T-cell (primary cell): ENCODE results near the gene CHRNA1. TPM values are rescaled to one million over a fixed set of nuclear protein-coding genes. Genes with fewer than 3 reads are reported as not detected.

ENCODE experiments used
- ATAC-seq, 4 experiments: fragments of 200-7000 bp in 3 of 4; fragments of 150-1000 bp in 1 of 4; cut with Tn5 transposase; replicated peaks in 1 of 4; 1 replicate in 3 of 4; 2 replicates in 1 of 4; pipeline ENCODE4 v1.10.0; 2021; ENCODE audit warnings: moderate library complexity in 3 of 4, mild to moderate bottlenecking in 2 of 4, moderate number of reproducible peaks in 1 of 4
- CTCF ChIA-PET, 2 donors: fragments of 300-600 bp; sonication (Branson Sonifier 250); formaldehyde crosslinking; loops; one replicate each; lab custom pipeline; 2022; ENCODE audit warnings: antibody characterized with exemption in 2 of 2; lab: Charles Lee
- POLR2A ChIA-PET, 2 donors: fragments of 300-600 bp; sonication (Branson Sonifier 250); formaldehyde crosslinking; loops; one replicate each; lab custom pipeline; 2022; ENCODE audit warnings: antibody characterized with exemption in 2 of 2; lab: Charles Lee
- DNase-seq, 35 experiments: peaks; one replicate each; pipeline versions ENCODE4 v3.0.0 to v3.0.0-alpha.2; 2013 to 2023
- H3K27ac ChIP-seq: one replicate; pipeline ENCODE4 v1.5.1; 2013; ENCODE audit warnings: low read length
- H3K27me3 ChIP-seq, 2 experiments: replicated peaks in 1 of 2; 1 replicate in 1 of 2; 2 replicates in 1 of 2; pipeline versions ENCODE4 v1.6.1 to v1.7.0; 2013; ENCODE audit warnings: low read length in 1 of 2, mixed read lengths in 1 of 2; ENCODE audit not compliant: control insufficient read depth in 2 of 2, insufficient read depth in 2 of 2; ENCODE audit errors: extremely low read depth in 1 of 2
- H3K36me3 ChIP-seq, 2 donors: 1 replicate in 1 of 2; 2 replicates in 1 of 2; pipeline versions ENCODE4 v1.6.1 to v1.7.0; 2013; ENCODE audit warnings: low read length in 1 of 2; ENCODE audit not compliant: control insufficient read depth in 2 of 2, insufficient read depth in 1 of 2; ENCODE audit errors: extremely low read depth in 1 of 2
- H3K4me1 ChIP-seq, 2 experiments: 1 replicate in 1 of 2; 2 replicates in 1 of 2; pipeline versions ENCODE4 v1.6.1 to v1.7.0; 2013; ENCODE audit warnings: low read length in 2 of 2, mixed read lengths in 1 of 2; ENCODE audit not compliant: insufficient read depth in 2 of 2, control insufficient read depth in 1 of 2; ENCODE audit errors: extremely low read depth in 1 of 2
- H3K4me3 ChIP-seq, 2 donors: 1 replicate in 1 of 2; 2 replicates in 1 of 2; pipeline versions ENCODE4 v1.5.1 to v1.7.0; 2013; ENCODE audit warnings: mild to moderate bottlenecking in 2 of 2, low read length in 1 of 2, moderate library complexity in 1 of 2; ENCODE audit not compliant: control insufficient read depth in 1 of 2; ENCODE audit errors: extremely low read depth in 1 of 2
- H3K9me3 ChIP-seq: 2 replicates; pipeline ENCODE4 v1.7.0; 2013
- H3K27ac Mint-ChIP-seq, 2 donors: one replicate each; pipeline ENCODE4 v1.8.0; 2020 to 2021; ENCODE audit warnings: mild to moderate bottlenecking in 2 of 2, mixed read lengths in 2 of 2
- H3K27me3 Mint-ChIP-seq, 2 donors: one replicate each; pipeline ENCODE4 v1.8.0; 2021 to 2022; ENCODE audit warnings: mixed read lengths in 2 of 2
- H3K36me3 Mint-ChIP-seq: one replicate; pipeline ENCODE4 v1.8.0; 2021; ENCODE audit warnings: mixed read lengths
- H3K4me1 Mint-ChIP-seq, 3 donors: one replicate each; pipeline ENCODE4 v1.8.0; 2020 to 2022; ENCODE audit warnings: mixed read lengths in 3 of 3, mild to moderate bottlenecking in 1 of 3
- H3K4me3 Mint-ChIP-seq, 3 donors: one replicate each; pipeline ENCODE4 v1.8.0; 2020 to 2022; ENCODE audit warnings: mild to moderate bottlenecking in 3 of 3, mixed read lengths in 3 of 3, moderate library complexity in 3 of 3
- H3K9me3 Mint-ChIP-seq, 3 donors: one replicate each; pipeline ENCODE4 v1.8.0; 2020 to 2022; ENCODE audit warnings: mixed read lengths in 3 of 3
- WGBS: methylation state at CpG from one replicate; pipeline ENCODE4 v1.1.5; 2013; ENCODE audit warnings: missing lambda C conversion rate; ENCODE audit not compliant: insufficient coverage; 5-methylcytosine and 5-hydroxymethylcytosine counted together
- total RNA-seq, 35 experiments: library from RNA in 6 of 35; stranded (reverse) in 6 of 35; fragments of 120-200 nt in 1 of 35; gene quantifications; one replicate each; pipeline versions ENCODE4 v1.2.1 to v1.2.4 and lab custom pipeline; 2013 to 2026

The CHRNA1 gene
- total RNA-seq, 5 donors from 2014 or later (not counting 1 experiment from before 2014, with no cell fraction given): 0.23 TPM; not detected in 4

DNA sequence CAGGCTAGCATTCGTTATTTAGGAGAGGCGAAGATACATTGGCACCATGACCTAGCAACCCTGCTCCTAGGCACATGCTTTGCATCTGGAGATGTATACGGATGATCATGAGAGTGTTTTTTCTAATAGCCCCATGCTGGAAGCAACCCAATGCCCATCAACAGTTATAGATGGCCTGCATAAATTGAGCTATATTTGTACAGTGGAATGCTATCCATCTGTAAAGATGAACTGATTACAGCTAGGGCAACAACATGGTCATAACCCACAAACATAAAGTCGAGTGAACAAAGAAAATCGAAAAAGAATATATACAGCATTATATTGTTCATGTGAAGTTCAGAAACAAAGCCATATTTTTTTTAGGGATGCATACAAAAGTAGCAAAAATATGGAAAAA, 20.6 kb upstream of the CHRNA1 start:
- H3K36me3 ChIP-seq: no peaks in the 10 kb centered on the region
- no peak overlapping the region for H3K27ac ChIP-seq
- Mint-ChIP-seq H3K36me3 (no peaks in the 10 kb centered on the region), H3K27ac (no peak overlapping the region), H3K27me3 (no peaks in the 10 kb centered on the region), H3K4me3 (no peak overlapping the region), H3K4me1 (peaks cover 20 to 34% (median 26%) of the 10 kb centered on the region in 3 donors), H3K9me3 (no peaks in the 10 kb centered on the region)
- H3K9me3 ChIP-seq: no peaks in the 10 kb centered on the region
- H3K4me3 ChIP-seq: no peak overlapping the region
- H3K4me1 ChIP-seq: peaks cover 7 to 18% of the 10 kb centered on the region in 2 experiments
- ChIA-PET POLR2A (interaction anchor here (0.5 to 0.7 kb wide), 2 partner anchors 11 to 15 kb away, joined by 4 to 5 read pairs; no protein-coding TSS in a partner anchor), CTCF (interaction anchor here in 1 of 2 donors (0.6 to 1.0 kb wide), 2 partner anchors 10 to 90 kb away, joined by 3 read pairs; no protein-coding TSS in a partner anchor)
- 100% methylated on average over 1 of the region's 5 CpGs for WGBS
- DNase-seq (no peak), ATAC-seq (no peak)
- no peaks in the 10 kb centered on the region for H3K27me3 ChIP-seq

DNA sequence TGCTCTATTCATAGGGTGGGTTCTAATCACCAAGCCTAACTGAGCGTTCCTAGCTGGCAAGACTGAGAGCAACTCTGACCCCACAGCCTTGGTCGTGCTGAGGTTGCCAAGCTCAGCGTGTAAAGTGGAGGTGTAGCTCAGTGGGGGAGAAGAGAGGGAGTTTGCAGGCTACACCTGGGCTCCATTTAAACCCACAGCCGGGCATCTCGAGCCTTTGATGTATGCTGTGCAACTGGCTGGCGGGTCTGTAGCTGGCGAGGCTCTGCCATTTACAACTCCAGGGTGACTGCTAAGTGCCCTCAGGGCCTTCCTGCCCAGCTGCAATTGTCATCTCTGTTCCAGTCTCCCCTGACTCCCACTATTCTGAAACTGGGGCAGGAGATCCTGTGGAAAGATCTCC, 20.0 kb upstream of the CHRNA1 start:
- H3K4me3 ChIP-seq: no peak overlapping the region
- whole genome bisulfite sequencing: 71% methylated on average over 3 of the region's 7 CpGs
- H3K27me3 Mint-ChIP-seq: no peaks in the 10 kb centered on the region
- H3K36me3 ChIP-seq: no peaks in the 10 kb centered on the region
- no peaks in the 10 kb centered on the region for H3K9me3 ChIP-seq
- peaks cover 24 to 40% (median 32%) of the 10 kb centered on the region in 3 donors for H3K4me1 Mint-ChIP-seq
- no peaks in the 10 kb centered on the region for H3K27me3 ChIP-seq
- ATAC-seq (no peak), DNase-seq (no peak)
- ChIA-PET POLR2A (interaction anchor here in 1 of 2 donors (0.5 to 0.7 kb wide), 2 partner anchors 9 to 10 kb away, joined by 3 to 4 read pairs; no protein-coding TSS in a partner anchor), CTCF (no interaction called here)
- H3K27ac Mint-ChIP-seq: no peak overlapping the region
- H3K4me1 ChIP-seq: peaks cover 12 to 24% of the 10 kb centered on the region in 2 experiments
- H3K4me3 Mint-ChIP-seq: no peak overlapping the region
- no peaks in the 10 kb centered on the region for H3K9me3 Mint-ChIP-seq
- no peak overlapping the region for H3K27ac ChIP-seq
- H3K36me3 Mint-ChIP-seq: no peaks in the 10 kb centered on the region

DNA sequence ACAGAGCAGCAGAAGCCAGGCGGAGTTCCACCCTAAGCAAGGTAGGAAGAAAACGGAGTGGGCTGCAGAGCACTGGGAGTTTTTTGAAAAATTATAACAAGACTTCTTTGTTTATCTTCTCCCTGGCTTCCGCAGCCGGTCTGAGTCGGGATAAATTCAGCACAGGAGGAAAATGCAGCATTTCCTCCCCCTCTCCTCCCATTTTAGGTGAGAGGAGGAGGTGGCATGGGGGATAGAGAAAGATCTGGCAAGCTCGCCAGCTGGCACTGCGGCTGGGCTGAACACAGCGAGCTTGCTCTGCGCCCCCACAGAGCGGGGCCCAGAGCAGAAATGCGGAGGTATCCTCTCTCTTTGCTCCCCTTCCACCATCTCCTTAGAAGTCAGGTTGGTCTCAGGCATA, 17.7 kb upstream of the CHRNA1 start:
- Histone ChIP-seq H3K36me3 (no peaks in the 10 kb centered on the region), H3K27me3 (no peaks in the 10 kb centered on the region), H3K9me3 (no peaks in the 10 kb centered on the region), H3K4me1 (peaks cover 27 to 36% of the 10 kb centered on the region in 2 experiments), H3K4me3 (no peak overlapping the region), H3K27ac (no peak overlapping the region)
- Mint-ChIP-seq H3K36me3 (no peaks in the 10 kb centered on the region), H3K27me3 (no peaks in the 10 kb centered on the region), H3K9me3 (no peaks in the 10 kb centered on the region), H3K4me1 (peaks cover 34 to 42% (median 40%) of the 10 kb centered on the region in 3 donors), H3K4me3 (no peak overlapping the region), H3K27ac (no peak overlapping the region)
- WGBS: 86% methylated on average over 1 of the region's 11 CpGs
- DNase-seq (no peak), ATAC-seq (no peak)
- POLR2A ChIA-PET: interaction anchor here in 1 of 2 donors (0.8 kb wide), 1 partner anchor 107 kb away, joined by 3 read pairs; no protein-coding TSS in a partner anchor
- CTCF ChIA-PET: interaction anchor here in 1 of 2 donors (1.4 kb wide), 1 partner anchor 33 kb away, joined by 3 read pairs; no protein-coding TSS in a partner anchor

DNA sequence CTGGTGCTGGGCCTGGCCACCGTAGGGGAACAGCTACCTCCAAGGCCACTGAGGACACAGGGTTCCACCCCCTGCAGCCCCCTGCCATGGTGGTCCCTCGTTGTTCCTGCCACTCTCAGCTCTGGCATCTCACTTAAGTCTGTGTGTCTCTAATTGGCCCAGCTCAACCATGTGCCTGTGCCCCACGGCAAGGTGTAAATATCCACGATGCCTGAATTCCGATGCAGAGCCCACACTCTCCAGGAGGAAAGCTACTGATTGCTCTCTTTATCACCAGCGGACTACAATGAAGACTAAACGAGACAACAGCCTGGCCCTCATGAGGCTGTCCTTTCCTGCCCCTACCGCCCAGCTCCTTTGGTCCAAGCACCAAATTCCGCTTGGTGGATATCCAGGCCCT, 17.0 kb upstream of the CHRNA1 start:
- Mint-ChIP-seq H3K27me3 (no peaks in the 10 kb centered on the region), H3K9me3 (no peaks in the 10 kb centered on the region), H3K4me1 (peaks cover 41 to 47% (median 47%) of the 10 kb centered on the region in 3 donors), H3K27ac (no peak overlapping the region), H3K36me3 (no peaks in the 10 kb centered on the region), H3K4me3 (no peak overlapping the region)
- Histone ChIP-seq H3K27me3 (no peaks in the 10 kb centered on the region), H3K4me3 (no peak overlapping the region), H3K9me3 (no peaks in the 10 kb centered on the region), H3K4me1 (peaks cover 30 to 41% of the 10 kb centered on the region in 2 experiments), H3K27ac (no peak overlapping the region), H3K36me3 (no peaks in the 10 kb centered on the region)
- ChIA-PET POLR2A (interaction anchor here in 1 of 2 donors (0.8 kb wide), 1 partner anchor 107 kb away, joined by 3 read pairs; no protein-coding TSS in a partner anchor), CTCF (interaction anchor here in 1 of 2 donors (1.4 kb wide), 1 partner anchor 32 kb away, joined by 3 read pairs; no protein-coding TSS in a partner anchor)
- WGBS: 84% methylated on average over 5 of the region's 9 CpGs
- ATAC-seq: no peak
- no peak for DNase-seq

DNA sequence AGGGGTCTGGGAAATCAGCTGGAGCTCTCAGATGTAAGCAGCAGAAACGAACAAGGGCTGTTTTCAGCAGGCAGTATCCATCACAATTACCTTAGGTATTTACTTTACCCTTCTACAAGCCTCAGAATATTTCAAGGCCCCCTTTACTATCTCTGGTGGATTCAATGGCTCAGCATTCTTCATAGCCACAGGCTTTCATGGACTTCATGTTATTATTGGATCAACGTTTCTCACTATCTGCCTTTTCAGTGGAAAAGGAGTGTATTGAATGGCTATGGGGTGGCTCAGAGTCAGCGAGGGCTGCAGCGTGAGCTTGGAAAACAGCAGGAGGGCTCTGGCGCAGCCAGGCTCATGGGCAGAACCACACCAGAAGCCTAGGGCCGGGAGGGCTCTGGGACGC, 16.6 kb upstream of the CHRNA1 start:
- no peaks in the 10 kb centered on the region for H3K36me3 Mint-ChIP-seq
- no peak for ATAC-seq
- no peaks in the 10 kb centered on the region for H3K9me3 Mint-ChIP-seq
- no peak overlapping the region for H3K27ac ChIP-seq
- no peaks in the 10 kb centered on the region for H3K36me3 ChIP-seq
- H3K4me1 Mint-ChIP-seq: peaks cover 45 to 51% (median 51%) of the 10 kb centered on the region in 3 donors
- ChIA-PET CTCF (interaction anchor here in 1 of 2 donors (1.0 to 1.9 kb wide), 3 partner anchors 9 to 32 kb away, joined by 3 to 8 read pairs (median 3); no protein-coding TSS in a partner anchor), POLR2A (interaction anchor here in 1 of 2 donors (0.8 kb wide), 1 partner anchor 106 kb away, joined by 3 read pairs; no protein-coding TSS in a partner anchor)
- H3K27me3 Mint-ChIP-seq: no peaks in the 10 kb centered on the region
- no peak overlapping the region for H3K4me3 ChIP-seq
- peaks cover 30 to 46% of the 10 kb centered on the region in 2 experiments for H3K4me1 ChIP-seq
- no peaks in the 10 kb centered on the region for H3K27me3 ChIP-seq
- no peak for DNase-seq
- WGBS: 98% methylated on average over 6 of the region's 7 CpGs
- H3K4me3 Mint-ChIP-seq: no peak overlapping the region
- no peaks in the 10 kb centered on the region for H3K9me3 ChIP-seq
- H3K27ac Mint-ChIP-seq: peak overlapping the region in 1 of 2 donors; percentile 77

DNA sequence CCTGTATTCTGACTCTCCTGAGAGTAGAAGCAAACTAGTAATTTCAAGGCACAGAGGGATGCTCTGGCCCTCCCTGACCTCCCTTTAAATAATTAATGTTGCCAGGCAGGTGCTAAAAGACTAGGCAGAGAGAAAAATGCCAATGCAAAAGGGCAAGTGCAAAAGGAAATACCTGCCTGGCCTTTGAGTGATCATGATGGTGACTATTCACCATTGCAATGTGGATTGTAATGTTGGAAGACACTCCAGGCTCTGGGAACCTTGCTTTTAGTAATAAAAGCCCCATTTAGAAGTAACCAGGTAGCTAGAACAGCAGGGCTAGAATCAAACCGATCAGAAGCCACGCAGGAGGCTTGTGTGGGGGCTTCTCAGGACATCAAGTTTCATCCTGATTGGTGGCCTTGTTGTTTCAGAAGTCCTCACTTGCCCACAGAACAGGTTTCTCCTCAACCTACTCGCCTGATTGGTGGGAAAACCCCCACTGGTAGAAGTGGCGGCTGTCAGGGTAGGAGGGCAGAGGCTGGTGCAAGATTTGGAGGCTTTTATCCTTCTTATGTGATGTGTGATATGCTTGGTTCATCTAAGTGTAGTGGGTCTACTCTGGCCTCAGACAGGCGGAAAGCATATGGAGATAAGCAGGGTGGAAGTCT, 16.0 kb upstream of the CHRNA1 start:
- CTCF ChIA-PET: interaction anchor here in 1 of 2 donors (1.0 to 1.9 kb wide), 2 partner anchors 9 to 31 kb away, joined by 3 to 8 read pairs; no protein-coding TSS in a partner anchor
- no peaks in the 10 kb centered on the region for H3K27me3 ChIP-seq
- H3K4me3 ChIP-seq: no peak overlapping the region
- Mint-ChIP-seq H3K4me3 (no peak overlapping the region), H3K27ac (peak overlapping the region; percentile 20 to 77), H3K4me1 (peaks cover 50 to 57% (median 57%) of the 10 kb centered on the region in 3 donors), H3K36me3 (no peaks in the 10 kb centered on the region), H3K9me3 (no peaks in the 10 kb centered on the region), H3K27me3 (no peaks in the 10 kb centered on the region)
- peak in 3 of 35 experiments; percentile 14 to 45 (median 19) for DNase-seq
- H3K36me3 ChIP-seq: no peaks in the 10 kb centered on the region
- WGBS: 66% methylated on average over 3 of the region's 5 CpGs
- POLR2A ChIA-PET: no interaction called here
- H3K27ac ChIP-seq: no peak overlapping the region
- ATAC-seq: no peak
- H3K4me1 ChIP-seq: peaks cover 32 to 50% of the 10 kb centered on the region in 2 experiments
- no peaks in the 10 kb centered on the region for H3K9me3 ChIP-seq
